Immature natural killer cell (primary cell): Measurements from ENCODE around the gene CNPPD1. TPM values are rescaled to one million over a fixed set of nuclear protein-coding genes. Genes with fewer than 3 reads are reported as not detected.

Source experiments
- DNase-seq, 3 donors: peaks; one replicate each; pipeline ENCODE4 v3.0.0; 2022; ENCODE audit warnings: mixed read lengths in 1 of 3
- H3K27ac Mint-ChIP-seq, 6 donors: one replicate each; pipeline ENCODE4 v1.8.0; 2020; ENCODE audit warnings: mixed read lengths in 6 of 6, mild to moderate bottlenecking in 5 of 6, inconsistent platforms in 4 of 6, moderate library complexity in 3 of 6
- H3K27me3 Mint-ChIP-seq, 3 donors: one replicate each; pipeline ENCODE4 v1.8.0; 2020 to 2021; ENCODE audit warnings: low read depth in 3 of 3, mild to moderate bottlenecking in 3 of 3, mixed read lengths in 3 of 3, moderate library complexity in 3 of 3, inconsistent platforms in 1 of 3
- H3K36me3 Mint-ChIP-seq, 3 donors: one replicate each; pipeline ENCODE4 v1.8.0; 2020; ENCODE audit warnings: mixed read lengths in 3 of 3, inconsistent platforms in 2 of 3, mild to moderate bottlenecking in 2 of 3
- H3K4me1 Mint-ChIP-seq, 2 donors: one replicate each; pipeline ENCODE4 v1.8.0; 2020; ENCODE audit warnings: inconsistent platforms in 2 of 2, mild to moderate bottlenecking in 2 of 2, mixed read lengths in 2 of 2, moderate library complexity in 1 of 2
- H3K4me3 Mint-ChIP-seq, 5 donors: one replicate each; pipeline ENCODE4 v1.8.0; 2020; ENCODE audit warnings: mild to moderate bottlenecking in 5 of 5, mixed read lengths in 5 of 5, inconsistent platforms in 3 of 5, moderate library complexity in 3 of 5
- H3K9me3 Mint-ChIP-seq, 6 donors: one replicate each; pipeline ENCODE4 v1.8.0; 2020; ENCODE audit warnings: mild to moderate bottlenecking in 6 of 6, mixed read lengths in 6 of 6, inconsistent platforms in 4 of 6, moderate library complexity in 3 of 6
- polyA plus RNA-seq, 3 donors: library from polyadenylated mRNA; unstranded; fragments of 300-500 nt; fragmentation: Illumina TruSeq; gene quantifications; one replicate each; pipeline ENCODE4 v1.2.3, GENCODE V29; 2021

The CNPPD1 gene
- 100 to 1,000 TPM in 1 of 3 donors, 10 to 100 TPM in 2; 68.2 to 135 (median 92.9) TPM for polyA plus RNA-seq

DNA sequence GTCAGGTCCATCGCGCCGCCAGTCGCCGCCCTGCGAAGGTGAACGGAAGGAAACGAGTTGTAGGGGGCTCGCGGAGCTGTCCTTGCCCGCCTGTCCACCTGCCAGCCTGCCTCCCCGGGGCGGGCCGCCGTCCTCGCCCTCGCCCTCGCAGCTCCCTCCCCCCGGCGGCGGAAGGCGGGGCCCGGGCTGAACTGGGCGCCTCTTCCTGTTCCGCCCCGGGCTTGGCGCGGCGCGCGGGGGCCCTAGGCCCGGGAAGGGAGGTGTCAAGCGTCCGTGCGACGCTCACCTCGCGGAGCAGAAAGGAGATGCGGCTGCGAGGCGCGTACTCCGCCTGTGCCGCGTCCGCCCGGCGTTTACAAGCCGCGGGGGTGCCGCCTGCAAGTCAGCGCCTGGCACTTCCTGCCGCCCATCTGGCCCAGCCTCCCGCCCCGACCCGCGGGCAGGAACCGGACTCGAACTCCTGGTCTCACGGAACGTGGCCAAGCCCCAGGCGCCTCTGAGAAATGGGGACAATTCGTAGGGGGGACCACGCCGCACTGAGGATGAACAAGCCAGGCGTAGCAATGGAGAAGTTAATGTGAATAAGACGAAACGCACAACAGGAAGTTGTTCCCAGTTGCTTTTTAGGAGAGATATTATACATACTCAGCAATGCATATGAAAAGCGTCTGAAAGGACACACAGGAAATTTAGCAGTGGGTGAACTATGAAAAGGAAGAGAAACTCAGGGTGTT, at the start of gene CNPPD1:
Gene CNPPD1, minus strand, starts transcription at position 108 of the 734 bp plus-strand sequence. Its CDS starts 97 bp downstream, at position 11.
- peaks cover 46 to 58% of the 10 kb centered on the region in 2 donors for H3K4me1 Mint-ChIP-seq
- H3K36me3 Mint-ChIP-seq, result peaks cover 11 to 38% (median 11%) of the 10 kb centered on the region in 3 donors
- H3K27me3 Mint-ChIP-seq, result peaks cover 16 to 28% (median 18%) of the 10 kb centered on the region in 3 donors
- H3K27ac Mint-ChIP-seq, result peak within 1 kb of the TSS; percentile 98 to 100 (median 98)
- peak within 1 kb of the TSS; percentile 90 to 97 (median 97) for H3K4me3 Mint-ChIP-seq
- peak; percentile 92 to 94 (median 93) for DNase-seq
- H3K9me3 Mint-ChIP-seq, result no peaks in the 10 kb centered on the region

DNA sequence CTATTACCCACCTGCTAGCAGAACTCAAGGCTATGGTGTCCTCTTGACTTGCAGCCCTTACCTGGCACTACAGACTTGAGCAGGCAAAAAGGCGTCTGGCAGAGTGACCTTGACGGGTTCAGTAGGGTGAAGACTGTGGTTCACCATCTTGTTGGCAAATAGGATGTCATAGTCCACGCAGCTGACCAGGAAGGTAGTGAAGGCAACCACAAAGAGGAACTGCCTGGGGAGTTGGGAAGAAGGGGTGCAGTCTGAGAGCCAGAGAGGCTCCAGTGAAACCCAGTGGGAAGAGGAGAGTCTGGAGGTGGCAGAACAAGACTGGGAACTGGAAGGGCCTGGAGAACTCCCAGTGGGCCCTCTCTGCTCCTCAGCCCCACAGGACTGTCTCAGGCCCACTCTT, 48.6 kb upstream of the CNPPD1 start:
- H3K4me1 Mint-ChIP-seq, result peaks cover 34 to 43% of the 10 kb centered on the region in 2 donors
- peaks cover 20 to 42% (median 23%) of the 10 kb centered on the region in 3 donors for H3K36me3 Mint-ChIP-seq
- no peaks in the 10 kb centered on the region for H3K9me3 Mint-ChIP-seq
- no peak overlapping the region for H3K4me3 Mint-ChIP-seq
- no peak for DNase-seq
- H3K27ac Mint-ChIP-seq, result peak overlapping the region in 1 of 6 donors; percentile 20
- peaks cover 6 to 10% (median 6%) of the 10 kb centered on the region in 3 donors for H3K27me3 Mint-ChIP-seq

DNA sequence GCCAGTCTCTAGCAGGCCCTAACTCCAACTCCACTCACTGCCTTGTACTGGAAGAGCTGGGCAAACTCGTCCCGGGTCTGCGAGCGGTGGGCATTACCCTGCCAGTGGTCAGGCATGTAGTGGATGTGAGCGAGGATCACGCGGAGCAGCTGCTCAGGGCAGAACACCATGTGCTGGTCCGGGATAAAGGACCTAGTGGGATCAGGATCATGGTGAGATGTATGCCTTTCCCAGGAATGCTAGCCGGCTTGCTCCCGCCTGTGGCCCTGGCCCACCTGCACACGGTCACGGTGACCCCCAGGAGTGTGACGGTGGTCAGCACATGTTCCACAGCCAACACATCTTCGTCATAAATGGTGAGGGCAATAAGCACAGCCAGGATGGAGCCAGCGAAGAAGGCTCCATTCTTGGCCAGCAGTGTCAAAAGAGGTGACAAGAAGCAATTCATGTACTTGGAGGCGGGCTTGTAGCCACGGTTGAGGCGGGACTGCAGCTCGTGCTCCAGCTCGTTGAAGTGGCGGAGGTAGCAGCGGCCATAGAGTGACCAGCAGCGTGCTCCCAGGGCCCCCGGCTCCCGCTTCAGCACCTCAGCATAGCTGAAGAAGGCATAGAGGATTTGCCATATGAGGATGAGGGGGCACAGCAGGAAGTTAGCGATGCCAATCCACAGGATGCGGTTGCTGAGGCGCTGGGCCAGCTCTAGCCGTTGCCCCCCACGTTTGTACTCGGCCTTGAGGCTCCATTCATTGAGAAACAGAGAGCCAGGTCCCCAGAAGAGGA, 47.3 kb upstream of the CNPPD1 start:
- DNase-seq, result no peak
- Mint-ChIP-seq H3K4me1 (peaks cover 26 to 41% of the 10 kb centered on the region in 2 donors), H3K27ac (no peak overlapping the region), H3K27me3 (peaks cover 0 to 8% (median 3%) of the 10 kb centered on the region in 3 donors), H3K9me3 (no peaks in the 10 kb centered on the region), H3K36me3 (peaks cover 20 to 45% (median 23%) of the 10 kb centered on the region in 3 donors), H3K4me3 (no peak overlapping the region)

DNA sequence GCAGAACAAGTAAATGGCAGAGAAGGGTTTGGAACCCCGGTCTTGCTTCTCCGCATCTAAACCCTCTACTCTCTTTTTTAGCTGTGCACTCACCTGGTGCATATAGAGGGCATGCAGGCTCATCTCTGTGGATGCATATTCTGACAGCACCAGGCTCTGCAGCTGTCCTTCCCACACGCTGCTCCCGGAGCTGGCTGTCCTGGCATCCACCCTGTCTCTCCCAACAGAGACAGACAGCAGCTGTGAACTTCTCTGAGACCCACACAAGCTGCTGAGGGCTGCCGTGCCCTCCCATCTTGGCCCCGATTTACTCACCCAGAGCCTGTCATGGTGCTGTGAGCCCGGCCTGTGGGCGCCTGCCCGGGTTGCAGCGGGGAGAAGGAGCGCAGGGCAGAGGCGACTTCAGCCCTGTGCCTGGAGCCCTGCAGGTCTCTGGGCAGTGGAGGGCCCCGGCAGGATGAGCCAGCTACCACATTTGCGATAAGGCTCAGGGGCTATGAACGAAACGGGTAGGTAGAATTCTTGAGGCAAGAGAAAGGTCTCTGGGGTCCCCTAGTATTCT, 45.3 kb upstream of the CNPPD1 start:
- Mint-ChIP-seq H3K4me3 (no peak overlapping the region), H3K27me3 (peaks cover 8 to 13% (median 8%) of the 10 kb centered on the region in 3 donors), H3K4me1 (peaks cover 22 to 37% of the 10 kb centered on the region in 2 donors), H3K9me3 (peaks cover 0 to 1% (median 0%) of the 10 kb centered on the region in 6 donors), H3K27ac (no peak overlapping the region), H3K36me3 (peaks cover 20 to 45% (median 23%) of the 10 kb centered on the region in 3 donors)
- no peak for DNase-seq

DNA sequence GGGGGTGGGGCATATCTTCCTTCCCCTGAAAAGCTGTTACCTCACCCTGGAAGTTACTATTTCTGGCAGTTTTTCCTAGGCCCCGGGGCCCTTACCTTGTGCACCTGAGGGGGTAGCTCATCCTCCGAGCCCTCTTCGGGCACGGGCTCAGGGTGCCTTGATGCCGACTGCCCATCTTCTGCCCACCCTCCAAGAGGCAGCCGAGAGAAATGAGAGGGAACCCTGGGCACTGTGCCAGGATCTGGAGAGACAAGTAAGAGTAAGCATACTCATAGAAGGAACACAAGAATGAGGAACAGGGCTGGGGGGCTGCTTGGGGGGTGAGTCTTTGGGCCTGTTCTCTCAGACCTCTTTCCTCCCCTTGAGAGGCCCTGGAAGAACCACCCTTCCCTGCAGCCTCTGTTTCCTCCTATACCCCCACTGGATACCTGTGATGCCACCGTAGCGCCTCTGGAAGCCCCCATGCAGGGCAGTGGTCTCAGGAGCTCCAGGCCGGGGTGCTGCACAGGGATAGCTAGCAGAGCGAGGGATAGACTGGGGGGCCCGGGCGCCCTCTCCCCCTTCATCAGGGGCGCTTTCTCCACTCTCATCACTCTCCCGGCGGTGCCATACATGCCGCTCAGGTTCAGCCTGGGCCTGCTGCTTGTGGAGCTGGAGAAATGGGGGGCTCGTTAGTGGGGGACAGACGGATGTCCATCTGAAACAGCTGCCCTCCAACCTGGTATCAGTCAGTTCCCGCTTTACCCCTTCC, 44.1 kb upstream of the CNPPD1 start:
- Mint-ChIP-seq H3K36me3 (peaks cover 20 to 40% (median 20%) of the 10 kb centered on the region in 3 donors), H3K4me3 (peak overlapping the region in 2 of 5 donors; percentile 1 to 33), H3K27ac (peak overlapping the region in 1 of 6 donors; percentile 10), H3K9me3 (peaks cover 0 to 1% (median 0%) of the 10 kb centered on the region in 6 donors), H3K4me1 (peaks cover 22 to 30% of the 10 kb centered on the region in 2 donors), H3K27me3 (peaks cover 8 to 13% (median 8%) of the 10 kb centered on the region in 3 donors)
- no peak for DNase-seq

DNA sequence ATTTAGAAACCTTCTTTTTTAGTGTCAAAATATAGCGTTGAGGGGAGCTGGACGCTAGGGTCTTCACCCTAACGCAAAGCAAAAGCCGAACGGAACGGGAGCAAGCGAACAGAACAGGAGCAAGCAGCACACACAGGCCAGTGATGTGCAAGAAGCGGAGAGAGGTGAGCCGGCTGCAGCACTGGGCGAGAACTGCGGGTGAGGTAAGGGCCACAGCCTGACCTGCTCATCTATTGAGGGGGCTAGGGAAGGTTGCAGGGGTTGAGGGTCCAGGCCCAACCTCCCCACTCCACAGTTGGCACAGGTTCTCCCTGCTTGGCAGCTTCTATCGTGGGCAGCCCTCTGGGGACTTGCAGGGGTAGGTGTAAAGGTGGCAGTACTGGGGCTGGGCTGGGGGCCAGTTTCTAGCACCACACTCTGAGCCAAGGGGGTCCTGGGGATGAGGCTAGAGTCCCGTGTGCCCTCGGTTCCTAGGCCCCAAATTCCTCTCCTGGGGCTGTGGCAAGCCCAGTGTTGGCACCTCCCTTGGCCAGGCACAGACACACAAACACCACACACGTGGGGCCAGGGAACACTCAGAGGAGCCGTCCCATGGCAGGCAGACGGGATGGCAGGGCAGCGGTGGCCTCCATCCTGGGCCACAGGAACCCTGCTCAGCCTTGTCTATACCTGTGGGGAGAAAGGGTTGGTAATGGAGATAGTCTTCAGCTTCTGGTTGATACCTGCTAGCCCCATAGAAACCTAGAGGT, 43.2 kb upstream of the CNPPD1 start:
- peaks cover 16 to 35% (median 18%) of the 10 kb centered on the region in 3 donors for H3K36me3 Mint-ChIP-seq
- H3K4me1 Mint-ChIP-seq, result peaks cover 18 to 23% of the 10 kb centered on the region in 2 donors
- H3K4me3 Mint-ChIP-seq, result peak overlapping the region; percentile 15 to 56 (median 37)
- peaks cover 0 to 1% (median 0%) of the 10 kb centered on the region in 6 donors for H3K9me3 Mint-ChIP-seq
- no peak for DNase-seq
- peaks cover 8 to 13% (median 8%) of the 10 kb centered on the region in 3 donors for H3K27me3 Mint-ChIP-seq
- peak overlapping the region in 3 of 6 donors; percentile 39 to 73 (median 67) for H3K27ac Mint-ChIP-seq

DNA sequence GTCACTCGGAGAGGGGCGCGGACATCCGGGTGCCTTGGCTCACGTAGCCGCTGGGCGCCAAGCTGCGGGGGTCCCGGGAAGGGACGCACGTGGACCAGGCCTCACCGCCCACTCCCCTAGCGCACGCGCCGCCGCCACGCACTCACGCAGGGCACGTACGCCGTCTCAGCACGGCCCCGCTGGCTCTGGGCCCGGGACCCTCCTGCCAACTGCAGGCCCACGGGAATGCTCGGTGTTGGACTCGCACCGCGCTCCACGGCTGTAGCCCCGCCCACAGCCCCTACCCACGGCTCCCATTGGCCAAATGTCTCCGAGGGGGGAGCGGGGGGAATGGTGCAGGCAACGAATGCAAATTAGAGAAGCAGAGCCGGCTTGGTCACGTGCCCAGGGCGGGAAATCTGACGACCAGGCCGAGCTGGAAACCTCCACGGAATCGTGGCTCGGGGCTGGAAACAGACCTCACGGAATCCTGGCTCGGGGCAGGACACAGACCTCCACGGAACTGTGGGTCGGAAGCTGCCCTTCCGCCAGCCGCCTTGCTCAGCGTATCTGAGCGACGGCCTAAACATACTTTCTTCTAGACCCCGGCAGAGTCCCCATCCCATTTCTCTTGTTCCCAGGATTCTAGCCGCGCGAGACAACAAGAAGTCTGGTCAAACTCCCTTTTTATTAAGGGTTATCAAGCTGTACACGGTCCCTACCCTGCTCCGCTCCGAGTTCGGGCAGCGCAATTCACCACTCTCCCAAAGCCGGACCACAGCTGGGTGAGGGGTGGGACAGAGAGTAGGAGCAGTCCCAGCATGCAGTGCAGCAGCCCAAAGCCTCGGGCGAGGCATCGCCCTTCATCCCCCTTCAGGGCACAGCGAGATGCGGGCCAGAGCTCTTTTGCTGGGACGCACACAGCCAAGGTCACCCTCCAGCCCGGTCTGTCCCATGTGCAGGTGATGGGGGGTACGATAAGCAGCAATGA, 42.3 kb upstream of the CNPPD1 start, which contains the start of gene ABCB6:
Gene ABCB6, minus strand, starts transcription at position 227 of the 970 bp plus-strand sequence. CDS start 285 bp downstream, outside the sequence.
- H3K4me3 Mint-ChIP-seq, result peak within 1 kb of the TSS; percentile 78 to 89 (median 82)
- peaks cover 8 to 13% (median 8%) of the 10 kb centered on the region in 3 donors for H3K27me3 Mint-ChIP-seq
- peak within 1 kb of the TSS; percentile 70 to 94 (median 76) for H3K27ac Mint-ChIP-seq
- peaks cover 17 to 20% of the 10 kb centered on the region in 2 donors for H3K4me1 Mint-ChIP-seq
- H3K9me3 Mint-ChIP-seq, result peaks cover 0 to 1% (median 0%) of the 10 kb centered on the region in 6 donors
- H3K36me3 Mint-ChIP-seq, result peaks cover 8 to 26% (median 11%) of the 10 kb centered on the region in 3 donors
- DNase-seq, result peak; percentile 81 to 84 (median 82)

DNA sequence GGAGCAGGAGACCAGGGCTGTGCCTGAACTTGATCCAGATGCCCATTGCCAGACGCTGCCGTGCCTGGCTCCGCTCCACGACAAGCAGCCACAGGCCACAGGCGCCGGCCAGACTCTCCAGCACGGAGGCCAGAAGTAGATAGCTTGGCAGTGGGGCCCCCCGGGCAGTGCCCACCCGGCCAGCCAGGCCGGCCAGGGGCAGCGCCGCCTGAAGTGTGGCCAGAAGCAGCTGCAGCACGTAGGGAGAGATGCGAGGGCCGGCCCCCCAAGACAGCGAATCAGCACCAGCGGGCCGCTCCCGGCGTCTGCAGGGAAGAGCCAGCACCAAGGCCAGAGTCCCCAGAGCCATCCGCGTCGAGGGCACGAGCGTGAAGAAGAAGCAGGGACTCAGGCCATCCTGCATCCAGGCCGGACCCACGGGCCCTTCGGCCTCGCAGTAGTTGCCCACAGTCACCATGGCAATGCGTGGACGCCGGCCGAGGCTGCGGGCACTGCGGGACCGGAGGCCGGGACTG, 41.5 kb upstream of the CNPPD1 start:
- H3K36me3 Mint-ChIP-seq, result peaks cover 5 to 18% (median 8%) of the 10 kb centered on the region in 3 donors
- peaks cover 17 to 20% of the 10 kb centered on the region in 2 donors for H3K4me1 Mint-ChIP-seq
- H3K27ac Mint-ChIP-seq, result peak overlapping the region; percentile 55 to 94 (median 73)
- no peak for DNase-seq
- peaks cover 8 to 13% (median 9%) of the 10 kb centered on the region in 3 donors for H3K27me3 Mint-ChIP-seq
- peak overlapping the region; percentile 78 to 89 (median 82) for H3K4me3 Mint-ChIP-seq
- peaks cover 0 to 1% (median 0%) of the 10 kb centered on the region in 6 donors for H3K9me3 Mint-ChIP-seq

DNA sequence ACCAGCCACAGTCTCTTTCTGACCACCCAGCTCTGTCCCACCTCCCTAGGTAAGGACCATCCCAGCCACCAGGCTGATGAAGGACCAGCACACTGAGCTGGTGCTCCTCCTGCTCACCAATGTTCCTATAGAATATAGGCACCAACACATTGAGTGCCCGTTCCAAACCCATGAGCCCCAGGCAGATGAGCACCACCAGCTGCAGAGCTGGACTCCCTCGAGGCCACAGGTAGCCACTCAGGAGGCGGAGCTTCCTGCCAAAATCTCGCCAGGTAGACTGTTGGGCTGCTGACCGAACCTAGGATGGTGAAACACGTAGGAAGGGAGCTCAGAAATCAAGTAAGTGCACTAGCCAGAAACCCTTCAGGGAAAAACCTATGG, 39.8 kb upstream of the CNPPD1 start:
- H3K27me3 Mint-ChIP-seq, result peaks cover 8 to 11% (median 9%) of the 10 kb centered on the region in 3 donors

DNA sequence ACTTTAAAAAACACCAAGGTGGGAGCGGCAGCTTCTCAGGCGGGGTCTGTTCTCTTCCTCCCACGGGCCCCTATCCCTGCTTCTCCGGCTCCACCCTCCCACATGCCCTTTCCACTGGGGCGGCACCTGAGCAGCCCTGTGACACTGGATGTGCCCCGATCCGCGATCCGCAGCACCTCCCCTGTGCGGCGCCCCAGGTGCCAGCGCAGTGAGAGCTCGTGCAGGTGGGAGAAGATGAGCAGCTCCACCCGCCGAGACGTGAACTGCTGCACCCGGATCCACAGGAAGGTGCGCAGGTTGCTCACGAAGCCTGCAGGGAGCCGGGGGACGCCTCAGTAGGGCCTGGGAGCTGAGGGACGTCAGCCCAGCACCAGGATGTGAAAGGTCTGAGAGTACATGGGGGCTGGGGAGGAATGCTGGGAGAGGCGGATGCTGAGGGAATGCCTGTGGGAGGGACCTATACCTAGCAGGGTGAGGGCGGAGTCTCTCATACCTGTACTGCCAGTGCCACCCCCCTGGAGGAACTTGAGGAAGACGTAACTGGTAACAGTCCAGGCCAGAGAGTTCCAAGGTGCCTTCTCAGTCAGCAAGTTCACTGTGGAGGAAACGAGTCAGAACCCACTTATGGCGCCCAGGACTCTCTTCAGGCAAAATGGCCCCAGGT, 39.3 kb upstream of the CNPPD1 start:
- no peak for DNase-seq
- Mint-ChIP-seq H3K4me3 (no peak overlapping the region), H3K9me3 (peaks cover 0 to 1% (median 0%) of the 10 kb centered on the region in 6 donors), H3K27ac (no peak overlapping the region), H3K27me3 (peaks cover 8 to 11% (median 9%) of the 10 kb centered on the region in 3 donors), H3K36me3 (peaks cover 0 to 3% (median 0%) of the 10 kb centered on the region in 3 donors), H3K4me1 (peaks cover 24 to 27% of the 10 kb centered on the region in 2 donors)

More for the DNA sequence above, 39.8 kb upstream of the CNPPD1 start:
- H3K4me3 Mint-ChIP-seq, result peak overlapping the region in 2 of 5 donors; percentile 39 to 43
- H3K36me3 Mint-ChIP-seq, result peaks cover 3 to 7% (median 4%) of the 10 kb centered on the region in 3 donors
- H3K27ac Mint-ChIP-seq, result no peak overlapping the region
- H3K9me3 Mint-ChIP-seq, result peaks cover 0 to 1% (median 0%) of the 10 kb centered on the region in 6 donors
- no peak for DNase-seq
- H3K4me1 Mint-ChIP-seq, result peaks cover 19 to 22% of the 10 kb centered on the region in 2 donors
